ENCODE measurements around the gene CYP2A13. TPM values are rescaled to one million over a fixed set of nuclear protein-coding genes. Genes with fewer than 3 reads are reported as not detected.
"Not testable (repeated sequence)": the region's sequence is repeated elsewhere in the genome, so short reads cannot be mapped to it uniquely, and the experiment has no call there.

CYP2A13 gene
- total RNA-seq, 2 experiments from 2014 or later: not detected

- H3K4me3 Mint-ChIP-seq: no peak overlapping the region
- CTCF ChIA-PET: no interaction called here
- DNase-seq: no peak
- POLR2A ChIA-PET: no interaction called here
- H3K27ac Mint-ChIP-seq: no peak overlapping the region
- H3K9me3 Mint-ChIP-seq: peaks cover 14% of the 10 kb centered on the region
- H3K27me3 Mint-ChIP-seq: peaks cover 29% of the 10 kb centered on the region
- peaks cover 13% of the 10 kb centered on the region for H3K36me3 Mint-ChIP-seq (ENCODE audit: low read depth)
- no peaks in the 10 kb centered on the region for H3K4me1 Mint-ChIP-seq
Observed at GRCh38 chr19:41098762-41099161, 10.5 kb downstream of the CYP2A13 start.

- DNase-seq, H3K4me3 Mint-ChIP-seq, CTCF ChIA-PET, H3K27ac Mint-ChIP-seq, POLR2A ChIA-PET, H3K4me1 Mint-ChIP-seq: not testable (repeated sequence)
- Mint-ChIP-seq H3K36me3 (ENCODE audit: low read depth) (peaks cover 17% of the 10 kb centered on the region), H3K27me3 (peaks cover 29% of the 10 kb centered on the region), H3K9me3 (peaks cover 20% of the 10 kb centered on the region)
Observed at GRCh38 chr19:41102210-41102609, 14.0 kb downstream of the CYP2A13 start.

- CTCF ChIA-PET: no interaction called here
- peaks cover 11% of the 10 kb centered on the region for H3K27me3 Mint-ChIP-seq
- H3K27ac Mint-ChIP-seq: no peak overlapping the region
- DNase-seq: no peak
- POLR2A ChIA-PET: no interaction called here
- peaks cover 19% of the 10 kb centered on the region for H3K9me3 Mint-ChIP-seq
- H3K4me1 Mint-ChIP-seq: no peaks in the 10 kb centered on the region
- H3K36me3 Mint-ChIP-seq (ENCODE audit: low read depth): peaks cover 16% of the 10 kb centered on the region
- H3K4me3 Mint-ChIP-seq: no peak overlapping the region
Observed at GRCh38 chr19:41106177-41106576, 17.9 kb downstream of the CYP2A13 start.

- Mint-ChIP-seq H3K27me3 (peaks cover 12% of the 10 kb centered on the region), H3K9me3 (no peaks in the 10 kb centered on the region), H3K27ac (no peak overlapping the region), H3K36me3 (ENCODE audit: low read depth) (no peaks in the 10 kb centered on the region), H3K4me1 (no peaks in the 10 kb centered on the region), H3K4me3 (no peak overlapping the region)
- DNase-seq: no peak
- ChIA-PET POLR2A (no interaction called here), CTCF (no interaction called here)
Observed at GRCh38 chr19:41111296-41111695, 23.0 kb downstream of the CYP2A13 start.

- DNase-seq: no peak
Observed at GRCh38 chr19:41111750-41112295, 23.6 kb downstream of the CYP2A13 start.

GRCh38 chr19:41112728-41113290 lies 24.6 kb downstream of the CYP2A13 start:
- no peak for DNase-seq
- Mint-ChIP-seq H3K36me3 (ENCODE audit: low read depth) (no peaks in the 10 kb centered on the region), H3K4me1 (no peaks in the 10 kb centered on the region), H3K9me3 (no peaks in the 10 kb centered on the region), H3K27ac (no peak overlapping the region), H3K27me3 (peaks cover 15% of the 10 kb centered on the region), H3K4me3 (no peak overlapping the region)
- ChIA-PET POLR2A (no interaction called here), CTCF (no interaction called here)

More at GRCh38 chr19:41111750-41112295, 23.6 kb downstream of the CYP2A13 start:
- no peaks in the 10 kb centered on the region for H3K9me3 Mint-ChIP-seq
- ChIA-PET CTCF (no interaction called here), POLR2A (no interaction called here)
- peaks cover 12% of the 10 kb centered on the region for H3K27me3 Mint-ChIP-seq
- H3K4me3 Mint-ChIP-seq: no peak overlapping the region
- H3K4me1 Mint-ChIP-seq: no peaks in the 10 kb centered on the region
- no peaks in the 10 kb centered on the region for H3K36me3 Mint-ChIP-seq (ENCODE audit: low read depth)
- no peak overlapping the region for H3K27ac Mint-ChIP-seq

GRCh38 chr19:41114132-41114531 lies 25.9 kb downstream of the CYP2A13 start, which contains the start of gene CYP2F1:
TSS of gene CYP2F1 (plus strand) at chr19:41114432. CDS start at chr19:41116189, 1,757 bp downstream.
- Mint-ChIP-seq H3K4me1 (peaks cover 4% of the 10 kb centered on the region), H3K9me3 (no peaks in the 10 kb centered on the region), H3K27ac (no peak within 1 kb of the TSS), H3K27me3 (peaks cover 19% of the 10 kb centered on the region), H3K4me3 (no peak within 1 kb of the TSS), H3K36me3 (ENCODE audit: low read depth) (no peaks in the 10 kb centered on the region)
- DNase-seq: no peak
- CTCF ChIA-PET: interaction anchor here (0.8 kb wide), 1 partner anchor 14 kb away, joined by 3 read pairs; no protein-coding TSS in a partner anchor
- POLR2A ChIA-PET: no interaction called here

- Mint-ChIP-seq H3K9me3 (peaks cover 6% of the 10 kb centered on the region), H3K4me3 (no peak overlapping the region), H3K4me1 (peaks cover 21% of the 10 kb centered on the region), H3K27me3 (peaks cover 25% of the 10 kb centered on the region), H3K27ac (no peak overlapping the region), H3K36me3 (ENCODE audit: low read depth) (peaks cover 6% of the 10 kb centered on the region)
- POLR2A ChIA-PET: no interaction called here
- no peak for DNase-seq
- CTCF ChIA-PET: no interaction called here
Observed at GRCh38 chr19:41116261-41116660, 28.0 kb downstream of the CYP2A13 start.

- H3K9me3 Mint-ChIP-seq; H3K36me3 Mint-ChIP-seq (ENCODE audit: low read depth); POLR2A ChIA-PET: not testable (repeated sequence)
- DNase-seq: peak; percentile 88
- Mint-ChIP-seq H3K27ac (peak overlapping the region; percentile 92), H3K4me1 (peaks cover 32% of the 10 kb centered on the region), H3K4me3 (peak overlapping the region; percentile 47), H3K27me3 (peaks cover 14% of the 10 kb centered on the region)
- CTCF ChIA-PET: interaction anchor here (1.3 kb wide), 1 partner anchor 83 kb away, joined by 3 read pairs; no protein-coding TSS in a partner anchor
Observed at GRCh38 chr19:41120929-41121911, 33.0 kb downstream of the CYP2A13 start.

- Mint-ChIP-seq H3K4me1 (peaks cover 43% of the 10 kb centered on the region), H3K27me3 (peaks cover 10% of the 10 kb centered on the region)
- POLR2A ChIA-PET; DNase-seq; H3K9me3 Mint-ChIP-seq; H3K27ac Mint-ChIP-seq; H3K4me3 Mint-ChIP-seq; H3K36me3 Mint-ChIP-seq (ENCODE audit: low read depth): not testable (repeated sequence)
- CTCF ChIA-PET: interaction anchor here (2.1 kb wide), 1 partner anchor 16 kb away, joined by 4 read pairs; no protein-coding TSS in a partner anchor
Observed at GRCh38 chr19:41122846-41123245, 34.6 kb downstream of the CYP2A13 start.

GRCh38 chr19:41123716-41124294 lies 35.6 kb downstream of the CYP2A13 start:
- ChIA-PET POLR2A (no interaction called here), CTCF (interaction anchor here (0.5 to 2.1 kb wide), 4 partner anchors 15 to 1120 kb away, joined by 3 to 4 read pairs (median 4); no protein-coding TSS in a partner anchor)
- Mint-ChIP-seq H3K4me3 (no peak overlapping the region), H3K9me3 (peaks cover 6% of the 10 kb centered on the region), H3K36me3 (ENCODE audit: low read depth) (peaks cover 10% of the 10 kb centered on the region), H3K27me3 (peaks cover 7% of the 10 kb centered on the region), H3K4me1 (peaks cover 47% of the 10 kb centered on the region), H3K27ac (no peak overlapping the region)
- DNase-seq: no peak

GRCh38 chr19:41126765-41127203 lies 38.5 kb downstream of the CYP2A13 start:
- ChIA-PET CTCF (interaction anchor here (1.2 to 2.6 kb wide), 5 partner anchors 9 to 307 kb away, joined by 3 to 22 read pairs (median 5); no protein-coding TSS in a partner anchor), POLR2A (interaction anchor here (1.4 kb wide), 1 partner anchor 18 kb away, joined by 3 read pairs; no protein-coding TSS in a partner anchor)
- H3K27ac Mint-ChIP-seq; H3K9me3 Mint-ChIP-seq; H3K36me3 Mint-ChIP-seq (ENCODE audit: low read depth); H3K4me3 Mint-ChIP-seq; H3K27me3 Mint-ChIP-seq: not testable (repeated sequence)
- peak; percentile 55 for DNase-seq
- peaks cover 24% of the 10 kb centered on the region for H3K4me1 Mint-ChIP-seq

Measured in activated CD4-positive, alpha-beta memory T cell treated with anti-CD3 and anti-CD28 coated beads, Interleukin-2, amount 10 ng/mL, durations not matched to agents 7 days and 5 days (primary cell).